H4 (cell line): Measurements from ENCODE around the gene DLGAP1. TPM values are rescaled to one million over a fixed set of nuclear protein-coding genes. Genes with fewer than 3 reads are reported as not detected.

ENCODE experiments used
- DNase-seq: peaks from one replicate; pipeline ENCODE4 v3.0.0-alpha.2; 2015; ENCODE audit warnings: low spot score
- total RNA-seq: library from RNA; depleted of rRNA; stranded (reverse); fragments of >200 nt; shearing (Covaris generic); gene quantifications from 2 replicates; pipeline ENCODE4 v1.2.3, GENCODE V29; 2014

DLGAP1 gene
- total RNA-seq, 1 experiment from 2014 or later = not detected

- no peak for DNase-seq
Measured at GRCh38 chr18:4172196-4173100, 282.7 kb downstream of the DLGAP1 start.

- DNase-seq = no peak
Measured at GRCh38 chr18:4157352-4157751, 297.8 kb downstream of the DLGAP1 start.

- DNase-seq = no peak
Measured at GRCh38 chr18:4146797-4147196, 308.3 kb downstream of the DLGAP1 start.

GRCh38 chr18:4144201-4144600 is 310.9 kb downstream of the DLGAP1 start:
- no peak for DNase-seq

- no peak for DNase-seq
Measured at GRCh38 chr18:4143585-4143984, 311.5 kb downstream of the DLGAP1 start.

- no peak for DNase-seq
Measured at GRCh38 chr18:4142876-4143275, 312.2 kb downstream of the DLGAP1 start.

GRCh38 chr18:4134700-4135099 is 320.4 kb downstream of the DLGAP1 start:
- no peak for DNase-seq

GRCh38 chr18:4130734-4131719 is 324.1 kb downstream of the DLGAP1 start:
- DNase-seq = no peak

- no peak for DNase-seq
Measured at GRCh38 chr18:4126939-4127338, 328.2 kb downstream of the DLGAP1 start.

GRCh38 chr18:4125627-4126230 is 329.4 kb downstream of the DLGAP1 start:
- no peak for DNase-seq

GRCh38 chr18:4125224-4125623 is 329.9 kb downstream of the DLGAP1 start:
- peak; percentile 7 for DNase-seq

GRCh38 chr18:4119813-4120212 is 335.3 kb downstream of the DLGAP1 start:
- no peak for DNase-seq

GRCh38 chr18:4119127-4119648 is 335.9 kb downstream of the DLGAP1 start:
- DNase-seq = no peak

GRCh38 chr18:4108016-4108415 is 347.1 kb downstream of the DLGAP1 start:
- DNase-seq = no peak

- DNase-seq = no peak
Measured at GRCh38 chr18:4107049-4107467, 348.0 kb downstream of the DLGAP1 start.

GRCh38 chr18:4106407-4107033 is 348.6 kb downstream of the DLGAP1 start:
- DNase-seq = peak; percentile 57

GRCh38 chr18:4102901-4103300 is 352.2 kb downstream of the DLGAP1 start:
- DNase-seq = no peak

GRCh38 chr18:4101009-4101408 is 354.1 kb downstream of the DLGAP1 start:
- DNase-seq = no peak

- DNase-seq = peak; percentile 28
Measured at GRCh38 chr18:4096486-4096885, 358.6 kb downstream of the DLGAP1 start.

- DNase-seq = no peak
Measured at GRCh38 chr18:4093676-4094075, 361.4 kb downstream of the DLGAP1 start.

- DNase-seq = no peak
Measured at GRCh38 chr18:4084382-4084900, 370.7 kb downstream of the DLGAP1 start.
